Peyer's patch (tissue), 4 donors: ENCODE data around the gene MIB1. TPM values are rescaled to one million over a fixed set of nuclear protein-coding genes. Genes with fewer than 3 reads are reported as not detected.

Experiments used
- DNase-seq, 3 donors: peaks; one replicate each; pipeline ENCODE4 v3.0.0-alpha.2; 2017 to 2019
- H3K27ac ChIP-seq, 4 donors: fragments of 200-600 bp; sonication (generic); one replicate each; pipeline ENCODE4 v1.5.1; 2016 to 2019
- H3K27me3 ChIP-seq, 2 donors: fragments of 200-600 bp; sonication (generic); one replicate each; pipeline ENCODE4 v1.5.1; 2019
- H3K36me3 ChIP-seq, 3 donors: fragments of 200-600 bp; sonication (generic); one replicate each; pipeline ENCODE4 v1.5.1; 2016 to 2019
- H3K4me1 ChIP-seq, 4 donors: fragments of 200-600 bp; sonication (generic); one replicate each; pipeline ENCODE4 v1.5.1; 2016 to 2019
- H3K4me3 ChIP-seq, 4 donors: fragments of 200-600 bp; sonication (generic); 1 replicate in 3 of 4; 2 replicates in 1 of 4; pipeline ENCODE4 v1.5.1; 2016 to 2019; ENCODE audit warnings: mild to moderate bottlenecking in 1 of 4
- H3K9me3 ChIP-seq, 4 donors: fragments of 200-600 bp; sonication (generic); one replicate each; pipeline ENCODE4 v1.5.1; 2016 to 2019; ENCODE audit warnings: mild to moderate bottlenecking in 1 of 4
- POLR2A ChIP-seq, 2 donors: fragments of 450-650 bp; IDR thresholded peaks; one replicate each; pipeline ENCODE4 v1.5.1; 2017; ENCODE audit warnings: antibody characterized with exemption in 2 of 2, mild to moderate bottlenecking in 2 of 2, moderate library complexity in 2 of 2
- total RNA-seq, 4 donors: library from RNA; depleted of rRNA; stranded (reverse); fragments of >200 nt; gene quantifications; one replicate each; pipeline ENCODE4 v1.1.0, GENCODE V29; 2016
- TF ChIP-seq, protein P1 (sequence below), 6 experiments: fragments of 450-650 bp in 4 of 6; fragments of 200-600 bp in 2 of 6; sonication (generic) in 1 of 6; IDR thresholded peaks; one replicate each; pipeline ENCODE4 v1.5.1; 2017 to 2019; ENCODE audit warnings: antibody characterized with exemption in 6 of 6, mild to moderate bottlenecking in 3 of 6, moderate library complexity in 1 of 6

MIB1 gene
- 10 to 100 TPM; 13.8 to 47.0 (median 18.3) TPM for total RNA-seq

DNA sequence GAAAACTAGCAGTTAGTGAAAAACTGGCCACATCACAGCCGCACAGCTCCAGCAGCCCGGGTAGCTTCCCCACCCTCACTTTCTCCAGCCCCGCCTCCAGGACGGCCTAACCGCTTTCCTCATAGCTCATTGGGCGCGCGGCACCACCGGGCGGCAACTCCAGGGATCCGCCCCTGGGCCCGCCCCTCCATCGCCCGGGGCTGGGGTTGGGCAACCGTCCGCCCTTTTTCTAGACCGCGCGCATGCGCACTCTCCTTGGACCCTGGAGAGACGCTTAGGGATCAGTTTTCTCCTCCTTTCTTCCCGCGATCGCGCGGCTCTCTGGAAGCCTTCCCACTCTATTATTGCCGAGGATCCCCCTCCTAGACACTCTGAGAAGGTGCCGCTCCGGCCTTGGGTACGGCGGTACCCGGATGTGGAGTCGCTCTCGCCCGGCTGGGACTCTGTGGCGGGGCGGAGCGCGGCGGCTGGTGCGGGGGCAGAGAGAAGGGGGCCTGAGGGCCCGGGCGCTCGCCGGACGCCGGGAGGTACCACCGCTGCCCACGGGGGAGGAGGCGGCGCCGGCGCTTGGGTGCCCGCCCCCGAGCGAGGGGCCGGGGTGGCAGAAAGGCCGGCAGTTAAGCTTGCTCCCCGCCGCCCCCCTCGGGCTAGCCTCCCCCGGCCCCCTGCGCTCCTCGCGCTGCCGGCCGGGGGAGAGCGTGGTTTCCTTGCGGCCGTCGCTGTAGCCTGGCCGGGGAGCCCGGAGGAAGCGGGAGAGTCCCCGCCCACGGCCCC lies at the start of gene MIB1:
MIB1 (plus strand) TSS at position 255 of the 774 bp plus-strand sequence. CDS start 792 bp downstream, outside the sequence.
- no peaks in the 10 kb centered on the region for H3K36me3 ChIP-seq
- peak within 1 kb of the TSS; percentile 94 to 100 (median 98) for H3K27ac ChIP-seq
- peak; percentile 97 to 100 (median 99) for DNase-seq
- TF ChIP-seq POLR2A (IDR thresholded peaks at IDR 0.05), result peak; percentile 44 to 70
- TF ChIP-seq, protein P1, sequence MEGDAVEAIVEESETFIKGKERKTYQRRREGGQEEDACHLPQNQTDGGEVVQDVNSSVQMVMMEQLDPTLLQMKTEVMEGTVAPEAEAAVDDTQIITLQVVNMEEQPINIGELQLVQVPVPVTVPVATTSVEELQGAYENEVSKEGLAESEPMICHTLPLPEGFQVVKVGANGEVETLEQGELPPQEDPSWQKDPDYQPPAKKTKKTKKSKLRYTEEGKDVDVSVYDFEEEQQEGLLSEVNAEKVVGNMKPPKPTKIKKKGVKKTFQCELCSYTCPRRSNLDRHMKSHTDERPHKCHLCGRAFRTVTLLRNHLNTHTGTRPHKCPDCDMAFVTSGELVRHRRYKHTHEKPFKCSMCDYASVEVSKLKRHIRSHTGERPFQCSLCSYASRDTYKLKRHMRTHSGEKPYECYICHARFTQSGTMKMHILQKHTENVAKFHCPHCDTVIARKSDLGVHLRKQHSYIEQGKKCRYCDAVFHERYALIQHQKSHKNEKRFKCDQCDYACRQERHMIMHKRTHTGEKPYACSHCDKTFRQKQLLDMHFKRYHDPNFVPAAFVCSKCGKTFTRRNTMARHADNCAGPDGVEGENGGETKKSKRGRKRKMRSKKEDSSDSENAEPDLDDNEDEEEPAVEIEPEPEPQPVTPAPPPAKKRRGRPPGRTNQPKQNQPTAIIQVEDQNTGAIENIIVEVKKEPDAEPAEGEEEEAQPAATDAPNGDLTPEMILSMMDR (IDR thresholded peaks at IDR 0.05), result no peak
- no peaks in the 10 kb centered on the region for H3K27me3 ChIP-seq
- H3K9me3 ChIP-seq, result no peaks in the 10 kb centered on the region
- peak within 1 kb of the TSS; percentile 94 to 100 (median 98) for H3K4me3 ChIP-seq
- peaks cover 0 to 28% (median 2%) of the 10 kb centered on the region in 4 donors for H3K4me1 ChIP-seq

DNA sequence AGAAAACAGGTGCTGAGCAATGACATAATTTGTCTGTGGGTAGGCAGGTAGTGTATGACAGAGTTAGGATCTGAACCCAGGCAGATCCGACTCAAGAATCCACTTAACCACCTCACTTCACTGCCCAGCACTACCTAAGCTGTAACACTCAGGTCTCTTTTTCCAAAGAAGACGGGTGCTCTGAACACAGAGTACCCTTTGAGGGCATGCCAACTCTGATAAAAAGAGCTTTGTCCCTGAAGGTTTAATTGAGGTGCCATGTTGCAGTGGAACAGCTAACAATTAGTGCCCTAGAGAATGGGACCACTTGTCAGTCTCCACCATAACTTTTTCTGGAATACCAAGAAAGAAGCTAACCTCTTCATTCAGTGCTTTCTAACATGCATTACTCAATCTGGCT lies 47.3 kb upstream of the MIB1 start:
- TF ChIP-seq, protein P1 (IDR thresholded peaks at IDR 0.05), result no peak
- TF ChIP-seq POLR2A (IDR thresholded peaks at IDR 0.05), result no peak
- H3K9me3 ChIP-seq, result peaks cover 0 to 8% (median 0%) of the 10 kb centered on the region in 4 donors
- no peaks in the 10 kb centered on the region for H3K27me3 ChIP-seq
- no peaks in the 10 kb centered on the region for H3K4me1 ChIP-seq
- H3K4me3 ChIP-seq, result no peak overlapping the region
- no peak for DNase-seq
- H3K36me3 ChIP-seq, result peaks cover 0 to 46% (median 0%) of the 10 kb centered on the region in 3 donors
- H3K27ac ChIP-seq, result no peak overlapping the region

DNA sequence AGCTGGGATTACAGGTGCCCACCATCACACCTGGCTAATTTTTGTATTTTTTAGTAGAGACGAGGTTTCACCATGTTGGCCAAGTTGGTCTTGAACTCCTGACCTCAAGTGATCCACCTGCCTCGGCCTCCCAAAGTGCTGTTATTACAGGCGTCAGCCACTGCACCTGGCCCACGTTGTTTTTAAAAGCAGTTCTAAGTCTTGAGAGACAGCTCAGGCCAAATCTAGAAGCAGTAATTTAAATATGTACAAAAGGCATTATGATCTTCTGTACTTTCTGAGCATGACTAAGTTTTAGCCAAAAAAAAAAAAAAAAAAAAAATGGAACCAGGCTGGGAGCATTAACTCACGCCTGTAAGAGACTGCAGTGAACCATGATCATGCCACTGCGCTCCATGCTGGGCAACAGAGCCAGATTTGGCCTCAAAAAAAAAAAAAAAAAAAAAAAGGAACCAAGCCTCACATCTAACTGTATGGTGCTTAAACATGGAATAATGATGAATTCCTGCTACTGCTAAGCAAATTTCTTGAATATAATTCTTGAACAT lies 40.0 kb upstream of the MIB1 start:
- H3K27me3 ChIP-seq, result no peaks in the 10 kb centered on the region
- TF ChIP-seq POLR2A (IDR thresholded peaks at IDR 0.05), result no peak
- TF ChIP-seq, protein P1 (IDR thresholded peaks at IDR 0.05), result no peak
- no peak for DNase-seq
- peaks cover 0 to 26% (median 0%) of the 10 kb centered on the region in 3 donors for H3K36me3 ChIP-seq
- no peaks in the 10 kb centered on the region for H3K9me3 ChIP-seq
- H3K4me3 ChIP-seq, result no peak overlapping the region
- peaks cover 0 to 4% (median 0%) of the 10 kb centered on the region in 4 donors for H3K4me1 ChIP-seq
- no peak overlapping the region for H3K27ac ChIP-seq

DNA sequence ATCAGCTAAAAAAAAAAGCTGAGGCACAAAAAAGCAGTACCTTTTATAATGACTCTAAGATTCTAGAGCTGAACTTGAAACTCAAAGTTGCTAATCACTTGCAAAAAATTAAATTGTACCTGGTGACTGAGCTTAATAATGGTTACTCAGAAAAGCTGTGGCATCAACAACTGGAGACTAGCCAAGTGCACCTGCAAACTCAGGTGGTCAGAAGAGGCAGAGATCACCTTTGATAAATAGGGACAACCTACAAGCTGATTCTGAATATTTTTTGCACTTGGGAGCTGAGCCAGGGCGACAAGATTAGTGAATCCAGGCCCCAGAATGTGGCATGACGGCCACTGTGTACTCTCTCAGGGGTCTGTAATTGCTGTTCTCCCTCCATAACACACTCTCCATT lies 39.0 kb upstream of the MIB1 start:
- Histone ChIP-seq H3K27ac (no peak overlapping the region), H3K36me3 (peaks cover 0 to 21% (median 0%) of the 10 kb centered on the region in 3 donors), H3K4me3 (no peak overlapping the region), H3K27me3 (no peaks in the 10 kb centered on the region), H3K9me3 (no peaks in the 10 kb centered on the region), H3K4me1 (peaks cover 0 to 4% (median 0%) of the 10 kb centered on the region in 4 donors)
- DNase-seq, result no peak
- TF ChIP-seq POLR2A (IDR thresholded peaks at IDR 0.05), result no peak
- TF ChIP-seq, protein P1 (IDR thresholded peaks at IDR 0.05), result no peak

DNA sequence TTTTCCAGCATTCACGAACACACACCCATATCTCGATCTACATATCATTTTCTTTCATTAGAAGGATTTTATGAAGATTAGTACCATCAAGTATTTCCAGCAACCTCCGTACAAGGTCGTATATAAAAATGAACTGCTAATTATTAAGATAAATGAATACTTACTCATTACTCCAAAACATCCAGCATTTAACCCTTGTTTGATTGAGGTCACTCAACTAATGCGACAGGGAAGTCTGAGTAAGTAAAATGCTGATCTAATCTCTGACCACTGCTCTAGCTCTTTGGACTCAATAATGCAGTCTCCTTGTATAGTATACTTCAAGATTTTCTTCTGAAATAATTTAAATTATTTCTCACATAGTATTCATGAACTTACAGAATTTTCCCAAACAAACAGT lies 38.0 kb upstream of the MIB1 start:
- TF ChIP-seq, protein P1 (IDR thresholded peaks at IDR 0.05), result no peak
- TF ChIP-seq POLR2A (IDR thresholded peaks at IDR 0.05), result no peak
- Histone ChIP-seq H3K27me3 (no peaks in the 10 kb centered on the region), H3K4me3 (peak overlapping the region in 3 of 4 donors; percentile 78 to 98 (median 81)), H3K4me1 (peaks cover 0 to 4% (median 0%) of the 10 kb centered on the region in 4 donors), H3K9me3 (no peaks in the 10 kb centered on the region), H3K27ac (peak overlapping the region in 1 of 4 donors; percentile 99), H3K36me3 (peaks cover 0 to 21% (median 0%) of the 10 kb centered on the region in 3 donors)
- DNase-seq, result no peak
